ENCODE data around the gene SLC19A1.

DNA sequence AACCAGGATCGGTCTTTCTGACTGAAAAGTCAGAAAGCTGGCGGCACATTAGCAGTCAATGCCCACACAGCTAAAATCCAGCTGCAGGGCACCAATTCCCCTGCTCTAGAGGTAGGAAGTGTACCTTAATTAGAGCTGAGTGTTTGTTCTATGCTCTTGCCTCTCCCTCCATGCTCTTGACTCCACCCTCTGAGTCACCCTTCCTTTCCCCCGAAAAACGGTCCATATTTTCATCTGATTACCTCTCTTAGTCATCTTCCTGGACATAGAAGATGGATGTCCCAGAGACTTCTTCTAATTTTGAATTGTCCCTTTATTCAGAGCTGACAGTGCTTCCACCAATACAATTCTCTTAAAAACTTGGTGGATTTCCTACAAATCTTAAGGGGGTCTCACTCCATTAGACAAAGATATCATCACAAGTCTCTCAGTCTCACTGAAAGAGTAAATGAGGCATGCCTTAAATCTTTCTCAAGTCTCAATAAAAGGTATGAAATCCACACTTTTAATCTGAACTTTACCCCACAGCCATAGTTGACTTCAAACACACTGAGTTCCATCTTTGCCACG lies 44.1 kb upstream of the SLC19A1 start:
- TF ChIP-seq, protein P1, sequence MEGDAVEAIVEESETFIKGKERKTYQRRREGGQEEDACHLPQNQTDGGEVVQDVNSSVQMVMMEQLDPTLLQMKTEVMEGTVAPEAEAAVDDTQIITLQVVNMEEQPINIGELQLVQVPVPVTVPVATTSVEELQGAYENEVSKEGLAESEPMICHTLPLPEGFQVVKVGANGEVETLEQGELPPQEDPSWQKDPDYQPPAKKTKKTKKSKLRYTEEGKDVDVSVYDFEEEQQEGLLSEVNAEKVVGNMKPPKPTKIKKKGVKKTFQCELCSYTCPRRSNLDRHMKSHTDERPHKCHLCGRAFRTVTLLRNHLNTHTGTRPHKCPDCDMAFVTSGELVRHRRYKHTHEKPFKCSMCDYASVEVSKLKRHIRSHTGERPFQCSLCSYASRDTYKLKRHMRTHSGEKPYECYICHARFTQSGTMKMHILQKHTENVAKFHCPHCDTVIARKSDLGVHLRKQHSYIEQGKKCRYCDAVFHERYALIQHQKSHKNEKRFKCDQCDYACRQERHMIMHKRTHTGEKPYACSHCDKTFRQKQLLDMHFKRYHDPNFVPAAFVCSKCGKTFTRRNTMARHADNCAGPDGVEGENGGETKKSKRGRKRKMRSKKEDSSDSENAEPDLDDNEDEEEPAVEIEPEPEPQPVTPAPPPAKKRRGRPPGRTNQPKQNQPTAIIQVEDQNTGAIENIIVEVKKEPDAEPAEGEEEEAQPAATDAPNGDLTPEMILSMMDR (IDR thresholded peaks at IDR 0.05; ENCODE audit: borderline replicate concordance, extremely low read depth, low read length, poor library complexity, severe bottlenecking) = no peak
- TF ChIP-seq EZH2 (IDR thresholded peaks at IDR 0.05; ENCODE audit: borderline replicate concordance, low read depth, low read length, severe bottlenecking) = no peak
